Measurements from ENCODE around the gene TOGARAM2.

DNA sequence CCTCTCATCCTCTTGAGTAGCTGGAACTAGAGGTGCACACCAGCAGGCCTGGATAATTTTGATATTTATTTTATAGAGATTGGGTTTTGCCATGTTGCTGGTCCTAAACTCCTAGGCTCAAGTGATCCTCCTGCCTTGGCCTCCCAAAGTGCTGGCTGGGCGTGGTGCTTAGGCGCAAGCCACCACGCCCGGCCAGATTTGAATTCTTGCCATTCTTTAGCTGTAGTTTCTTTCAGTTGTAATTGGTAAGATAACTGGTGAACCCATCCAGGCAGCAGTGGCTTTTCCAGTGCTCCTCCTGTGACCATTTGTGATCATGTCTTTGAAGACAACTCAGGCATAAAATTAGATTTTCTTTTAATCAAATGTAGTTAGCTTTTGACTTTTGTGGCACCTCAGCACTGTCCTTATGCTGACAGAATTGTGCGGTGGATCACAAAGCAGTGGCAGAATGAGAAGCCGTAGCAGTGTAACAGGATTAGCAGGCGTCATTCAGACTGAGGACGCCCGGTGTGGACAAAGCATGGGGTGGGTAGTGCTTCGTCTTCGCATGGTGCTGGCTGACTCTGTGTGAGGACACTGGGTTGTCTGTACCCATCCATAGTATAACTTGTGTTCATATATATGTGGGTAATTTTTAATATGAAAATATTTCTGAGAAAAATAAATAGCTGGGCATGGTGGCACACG lies 30.0 kb upstream of the TOGARAM2 start:
- no peak for TF ChIP-seq CTCF (IDR thresholded peaks at IDR 0.05 in 4 of 5, conservative IDR thresholded peaks at IDR 0.05 in 1 of 5)
- no peak for TF ChIP-seq POLR2A (IDR thresholded peaks at IDR 0.05)
